Keratinocyte (primary cell): ENCODE results near the gene CELF5.

Source experiments
- EZH2 ChIP-seq: IDR thresholded peaks from one replicate; pipeline ENCODE4 v1.6.1; 2012; ENCODE audit warnings: inconsistent platforms, mild to moderate bottlenecking, low read length, moderate library complexity
- TF ChIP-seq, protein P1 (sequence below), 3 experiments: IDR thresholded peaks in 1 of 3; conservative IDR thresholded peaks in 1 of 3; optimal IDR thresholded peaks in 1 of 3; 2 replicates in 2 of 3; 3 replicates in 1 of 3; pipeline versions ENCODE3 to v1.5.1; 2011; ENCODE audit warnings: low read length in 3 of 3, mild to moderate bottlenecking in 3 of 3, moderate library complexity in 2 of 3, control low read depth in 1 of 3, inconsistent platforms in 1 of 3; ENCODE audit not compliant: insufficient read depth in 2 of 3; ENCODE audit errors: extremely low read depth in 1 of 3

DNA sequence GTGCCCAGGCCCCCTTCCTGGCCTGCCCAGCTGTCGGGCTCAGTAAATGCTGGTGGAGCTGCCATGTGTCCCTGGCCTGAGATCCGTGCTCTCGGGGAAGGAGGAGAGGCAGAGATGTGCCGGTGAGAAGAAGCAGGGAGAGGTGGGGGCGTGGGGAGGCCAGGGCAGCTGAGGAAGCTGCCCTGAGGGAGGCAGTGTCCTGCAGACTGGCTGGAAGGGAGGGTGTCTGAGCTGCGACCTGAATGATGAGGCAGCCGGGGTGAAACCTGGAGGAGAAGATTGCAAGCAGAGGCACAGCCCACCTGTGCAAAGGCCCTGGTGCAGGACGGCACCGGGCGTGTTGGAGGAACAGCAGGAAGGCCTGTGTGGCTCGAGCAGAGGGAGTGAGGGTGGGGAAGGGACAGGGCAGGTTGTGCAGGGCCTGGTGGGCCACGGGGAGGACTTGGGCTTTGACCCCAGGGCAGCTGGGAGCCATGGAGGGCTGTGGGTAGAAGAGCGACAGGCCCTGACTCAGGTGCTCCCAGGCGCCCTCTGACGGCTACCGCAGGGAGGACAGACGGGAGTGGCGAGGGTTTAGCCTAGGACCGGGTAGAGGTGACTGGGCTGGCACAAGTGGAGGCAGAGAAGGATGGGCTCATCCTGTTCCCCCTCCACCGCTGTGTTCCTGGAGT is 14.0 kb upstream of the CELF5 start:
- TF ChIP-seq, protein P1, sequence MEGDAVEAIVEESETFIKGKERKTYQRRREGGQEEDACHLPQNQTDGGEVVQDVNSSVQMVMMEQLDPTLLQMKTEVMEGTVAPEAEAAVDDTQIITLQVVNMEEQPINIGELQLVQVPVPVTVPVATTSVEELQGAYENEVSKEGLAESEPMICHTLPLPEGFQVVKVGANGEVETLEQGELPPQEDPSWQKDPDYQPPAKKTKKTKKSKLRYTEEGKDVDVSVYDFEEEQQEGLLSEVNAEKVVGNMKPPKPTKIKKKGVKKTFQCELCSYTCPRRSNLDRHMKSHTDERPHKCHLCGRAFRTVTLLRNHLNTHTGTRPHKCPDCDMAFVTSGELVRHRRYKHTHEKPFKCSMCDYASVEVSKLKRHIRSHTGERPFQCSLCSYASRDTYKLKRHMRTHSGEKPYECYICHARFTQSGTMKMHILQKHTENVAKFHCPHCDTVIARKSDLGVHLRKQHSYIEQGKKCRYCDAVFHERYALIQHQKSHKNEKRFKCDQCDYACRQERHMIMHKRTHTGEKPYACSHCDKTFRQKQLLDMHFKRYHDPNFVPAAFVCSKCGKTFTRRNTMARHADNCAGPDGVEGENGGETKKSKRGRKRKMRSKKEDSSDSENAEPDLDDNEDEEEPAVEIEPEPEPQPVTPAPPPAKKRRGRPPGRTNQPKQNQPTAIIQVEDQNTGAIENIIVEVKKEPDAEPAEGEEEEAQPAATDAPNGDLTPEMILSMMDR (optimal IDR thresholded peaks at IDR 0.05 in 1 of 3, IDR thresholded peaks at IDR 0.05 in 1 of 3, conservative IDR thresholded peaks at IDR 0.05 in 1 of 3; ENCODE audit: extremely low read depth in 1 of 3, insufficient read depth in 2 of 3, low read length in 3 of 3): peak; percentile 79 to 90 (median 85)
- no peak for TF ChIP-seq EZH2
